ENCODE results near the gene RPL6.

The RPL6 gene

DNA sequence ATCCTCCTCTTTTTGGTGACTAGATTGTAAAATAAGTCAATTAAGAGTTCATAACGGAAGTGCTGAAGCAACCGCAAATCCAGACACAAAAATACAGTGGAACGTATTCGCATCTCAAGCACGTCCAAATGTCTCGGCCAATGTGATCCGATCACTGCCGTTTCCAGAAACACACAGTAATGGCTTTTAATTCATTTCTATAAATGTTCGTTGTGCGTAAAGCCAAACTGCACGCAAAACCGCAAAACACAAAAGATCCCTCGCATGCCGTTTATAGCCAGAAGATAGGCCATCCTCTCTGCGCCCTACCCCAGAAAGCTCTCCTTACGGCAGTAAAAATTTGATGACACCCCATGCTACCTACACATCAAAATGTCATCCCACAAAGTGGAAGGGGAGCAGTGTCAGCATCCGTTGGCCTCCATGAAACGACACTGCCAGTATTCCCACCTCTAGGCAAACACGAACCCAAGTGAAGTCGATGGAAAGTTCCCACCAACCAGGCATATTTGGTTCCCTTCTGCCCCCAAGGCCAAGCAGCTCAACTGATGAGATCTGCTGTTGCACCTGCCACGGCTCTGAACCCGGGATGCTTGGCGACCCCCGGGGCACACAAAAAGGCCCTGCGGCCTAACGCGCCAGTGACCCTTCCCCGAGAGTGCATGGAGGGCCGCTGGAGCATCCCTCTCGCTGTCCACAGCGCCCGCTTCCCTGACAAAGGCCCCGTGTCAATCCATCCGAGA is 28.6 kb downstream of the RPL6 start:
- DNase-seq (ENCODE audit: low read depth in 2 of 2), result no peak

- no peak for DNase-seq (ENCODE audit: low read depth in 2 of 2)
These were observed 34.3 kb downstream of the RPL6 start for GRCh38 chr12:112375105-112375504.

GRCh38 chr12:112374166-112374740 is 35.2 kb downstream of the RPL6 start:
- no peak for DNase-seq (ENCODE audit: low read depth in 2 of 2)

- no peak for DNase-seq (ENCODE audit: low read depth in 2 of 2)
These were observed 38.4 kb downstream of the RPL6 start for GRCh38 chr12:112370868-112371510.

- DNase-seq (ENCODE audit: low read depth in 2 of 2), result no peak
These were observed 39.2 kb downstream of the RPL6 start for GRCh38 chr12:112370199-112370598.

DNA sequence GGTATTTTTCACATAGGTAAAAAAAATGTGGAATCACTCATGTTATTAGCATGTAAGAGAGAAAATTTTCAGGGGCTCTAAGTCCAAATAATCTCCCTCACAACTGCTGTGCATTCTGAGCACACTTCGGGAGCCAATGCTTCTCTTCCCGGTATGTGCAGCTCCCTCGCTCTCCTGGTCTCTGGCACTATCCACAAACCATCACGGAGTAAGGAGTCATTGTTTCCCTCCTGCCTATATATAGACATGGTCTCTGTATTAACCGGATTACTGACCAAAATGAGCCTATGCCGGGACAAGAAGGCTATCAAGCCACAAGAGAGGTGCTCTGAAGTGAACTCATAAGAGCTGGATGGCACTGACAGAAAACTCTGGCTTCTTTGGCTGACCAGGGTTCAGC is 40.5 kb downstream of the RPL6 start:
- DNase-seq (ENCODE audit: low read depth in 2 of 2), result no peak

GRCh38 chr12:112367965-112368364 is 41.4 kb downstream of the RPL6 start:
- no peak for DNase-seq (ENCODE audit: low read depth in 2 of 2)

DNA sequence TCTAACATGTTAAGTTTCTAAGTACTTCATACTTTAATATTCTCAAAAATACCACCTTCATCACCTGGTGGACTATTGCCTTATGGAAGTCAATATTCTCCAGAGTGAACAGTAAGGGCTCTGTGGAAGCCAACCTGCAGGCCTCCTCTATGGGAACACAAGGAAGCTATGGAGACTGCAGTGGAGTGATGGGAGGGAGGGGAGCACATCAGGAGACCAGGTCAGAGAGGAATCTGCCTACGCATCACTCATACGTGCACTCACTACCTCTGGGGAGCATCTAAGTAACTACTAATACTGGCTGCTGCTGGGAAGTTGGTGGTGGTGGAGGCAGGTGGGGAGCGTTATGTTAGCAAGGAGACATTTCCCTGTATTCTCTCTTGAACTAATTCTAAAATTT is 47.1 kb downstream of the RPL6 start:
- no peak for DNase-seq (ENCODE audit: low read depth in 2 of 2)

DNA sequence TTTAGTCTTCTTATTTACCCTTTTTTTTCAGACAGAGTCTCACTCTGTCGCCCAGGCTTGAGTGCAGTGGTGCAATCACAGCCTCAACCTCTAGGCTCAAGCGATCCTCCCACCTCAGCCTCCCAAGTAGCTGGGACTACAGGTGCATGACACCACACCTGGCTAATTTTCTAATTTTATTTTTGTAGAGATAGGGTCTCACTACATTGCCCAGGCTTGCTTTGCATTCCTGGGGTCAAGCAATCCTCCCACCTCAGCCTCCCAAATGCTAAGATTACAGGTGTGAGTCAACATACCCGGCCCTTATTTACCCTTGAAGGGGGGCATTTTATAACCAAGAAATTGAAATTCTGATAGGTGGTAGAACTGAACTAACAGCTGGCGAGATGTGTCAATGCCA is 48.1 kb downstream of the RPL6 start:
- no peak for DNase-seq (ENCODE audit: low read depth in 2 of 2)

GRCh38 chr12:112359290-112359689 is 50.1 kb downstream of the RPL6 start:
- DNase-seq (ENCODE audit: low read depth in 2 of 2), result no peak

DNA sequence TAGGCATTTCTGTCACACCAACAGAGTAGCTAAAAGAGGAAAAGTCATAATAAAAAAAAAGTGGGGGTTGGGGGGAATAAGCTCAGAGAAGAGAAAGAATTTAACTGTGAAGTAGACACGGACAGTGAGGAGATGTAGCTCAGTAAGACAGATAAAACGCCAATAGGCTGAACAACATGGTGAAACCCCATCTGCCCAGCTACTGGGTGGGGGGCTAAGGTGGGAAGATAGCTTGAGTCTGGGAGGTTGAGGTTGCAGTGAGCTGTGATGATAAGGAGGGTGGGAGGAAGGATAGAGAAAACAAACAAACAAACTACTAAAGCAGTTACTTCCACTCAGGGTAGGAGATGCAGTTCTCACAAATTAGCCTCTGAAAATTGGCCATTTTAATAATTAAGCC is 52.2 kb downstream of the RPL6 start:
- DNase-seq (ENCODE audit: low read depth in 2 of 2), result no peak
